IgD-negative memory B cell (primary cell): Measurements from ENCODE around the gene P3H2. TPM values are rescaled to one million over a fixed set of nuclear protein-coding genes. Genes with fewer than 3 reads are reported as not detected.

Experiments
- H3K27ac Mint-ChIP-seq, 3 donors: one replicate each; pipeline ENCODE4 v1.8.0; 2020 to 2022; ENCODE audit warnings: mild to moderate bottlenecking in 3 of 3, mixed read lengths in 3 of 3, moderate library complexity in 1 of 3
- H3K27me3 Mint-ChIP-seq: one replicate; pipeline ENCODE4 v1.8.0; 2021; ENCODE audit warnings: mixed read lengths
- H3K36me3 Mint-ChIP-seq: one replicate; pipeline ENCODE4 v1.8.0; 2020; ENCODE audit warnings: mild to moderate bottlenecking, mixed read lengths
- H3K4me1 Mint-ChIP-seq, 3 donors: one replicate each; pipeline ENCODE4 v1.8.0; 2020 to 2022; ENCODE audit warnings: mixed read lengths in 3 of 3, mild to moderate bottlenecking in 1 of 3
- H3K4me3 Mint-ChIP-seq, 4 donors: one replicate each; pipeline ENCODE4 v1.8.0; 2020 to 2022; ENCODE audit warnings: mild to moderate bottlenecking in 4 of 4, mixed read lengths in 4 of 4, moderate library complexity in 3 of 4
- H3K9me3 Mint-ChIP-seq, 3 donors: one replicate each; pipeline ENCODE4 v1.8.0; 2020 to 2021; ENCODE audit warnings: mixed read lengths in 3 of 3, mild to moderate bottlenecking in 1 of 3
- polyA plus RNA-seq: library from polyadenylated mRNA; unstranded; fragments of 300-500 nt; fragmentation: Illumina TruSeq; gene quantifications from one replicate; pipeline ENCODE4 v1.2.3, GENCODE V29; 2021

The P3H2 gene
- polyA plus RNA-seq, 1 donor from 2014 or later: not detected

DNA sequence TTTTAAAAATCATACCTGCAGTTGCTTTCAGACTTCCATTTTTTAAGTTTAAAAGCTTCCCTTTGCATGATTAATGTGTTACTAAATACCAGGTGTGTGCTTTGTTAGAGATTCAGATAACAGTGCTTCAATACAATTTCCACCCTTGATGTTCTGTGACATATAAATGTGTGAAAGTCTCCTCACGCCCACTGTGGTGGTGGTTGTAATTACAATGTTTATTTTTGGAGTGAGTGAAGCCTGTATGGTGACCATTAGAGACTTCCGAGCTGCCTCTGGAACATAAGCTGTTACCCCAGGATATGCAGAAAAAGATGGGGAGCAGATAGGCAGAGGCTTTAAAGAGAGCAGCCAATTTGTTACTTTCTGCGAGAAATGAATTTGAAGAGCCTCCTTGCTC, 57.2 kb downstream of the P3H2 start:
- H3K36me3 Mint-ChIP-seq: no peaks in the 10 kb centered on the region

DNA sequence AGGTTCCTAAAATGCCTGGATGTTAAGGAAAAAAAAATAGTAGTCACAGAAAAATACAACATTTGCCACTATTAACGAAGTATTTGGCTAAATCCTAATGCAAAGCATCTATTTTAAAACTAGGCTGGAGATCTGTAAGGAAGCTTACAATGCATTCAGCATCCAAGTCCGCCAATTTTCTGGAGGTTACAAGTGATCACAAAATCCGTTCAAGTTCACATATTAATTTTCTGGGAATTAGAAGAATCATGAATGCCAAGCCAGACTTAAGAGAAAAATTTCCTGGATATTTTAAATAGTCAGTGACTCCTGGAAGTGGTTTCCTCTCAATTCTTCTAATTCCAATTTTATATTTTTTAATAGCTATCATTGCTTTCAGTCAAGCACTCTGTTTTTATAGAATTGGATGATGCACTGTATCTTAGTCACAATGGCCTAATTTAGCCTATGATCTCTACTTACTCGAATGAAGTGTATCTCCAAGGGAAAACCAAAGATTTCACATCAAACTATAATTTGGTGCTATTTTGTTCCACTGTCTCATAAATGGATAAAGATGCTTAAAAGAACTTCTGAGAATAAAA, 60.4 kb downstream of the P3H2 start:
- Mint-ChIP-seq H3K27me3 (peaks cover 4% of the 10 kb centered on the region), H3K4me1 (no peaks in the 10 kb centered on the region), H3K4me3 (no peak overlapping the region), H3K9me3 (peaks cover 0 to 3% (median 0%) of the 10 kb centered on the region in 3 donors), H3K36me3 (no peaks in the 10 kb centered on the region), H3K27ac (no peak overlapping the region)

More for the DNA sequence above, 57.2 kb downstream of the P3H2 start:
- H3K4me1 Mint-ChIP-seq: no peaks in the 10 kb centered on the region
- peaks cover 0 to 5% (median 2%) of the 10 kb centered on the region in 3 donors for H3K9me3 Mint-ChIP-seq
- no peak overlapping the region for H3K27ac Mint-ChIP-seq
- peaks cover 4% of the 10 kb centered on the region for H3K27me3 Mint-ChIP-seq
- H3K4me3 Mint-ChIP-seq: no peak overlapping the region

- Mint-ChIP-seq H3K36me3 (no peaks in the 10 kb centered on the region), H3K9me3 (peaks cover 0 to 5% (median 0%) of the 10 kb centered on the region in 3 donors)
Measured at GRCh38 chr3:190059242-190059590, 61.5 kb downstream of the P3H2 start.

DNA sequence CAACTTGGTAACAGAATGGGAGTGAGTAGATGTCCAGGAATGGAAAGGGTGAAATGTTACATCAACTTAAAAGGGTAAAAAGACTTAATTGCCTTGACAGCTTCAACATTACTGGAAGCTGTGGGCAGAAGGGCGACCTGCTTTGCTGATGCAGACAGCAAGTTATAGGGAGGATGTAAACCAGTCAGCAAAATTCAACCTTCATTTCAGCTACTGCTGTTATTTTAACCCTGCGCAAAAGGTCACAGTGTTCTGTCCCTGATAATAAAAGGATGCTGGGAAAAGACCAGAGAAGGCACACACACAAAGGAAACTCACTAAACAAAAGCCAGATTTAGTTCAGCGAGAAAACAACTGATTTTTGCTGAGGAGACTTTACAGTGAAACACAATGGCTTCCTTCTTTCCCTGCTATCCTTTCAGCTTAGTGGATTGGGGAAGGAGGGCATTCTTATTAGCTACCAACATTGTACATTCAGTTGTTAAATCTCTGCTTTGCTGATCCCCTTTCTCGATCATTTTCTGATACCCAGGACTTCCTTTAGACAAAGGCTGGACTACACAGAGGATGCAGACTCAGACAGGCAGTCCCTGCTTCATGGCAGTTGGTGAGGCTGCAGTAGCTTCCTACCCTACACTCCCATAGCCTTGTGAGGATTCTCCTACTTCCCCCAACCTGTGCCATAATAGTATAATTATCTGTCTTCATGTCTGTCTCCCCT, 62.0 kb downstream of the P3H2 start:
- H3K27ac Mint-ChIP-seq: no peak overlapping the region
- H3K4me1 Mint-ChIP-seq: no peaks in the 10 kb centered on the region
- H3K27me3 Mint-ChIP-seq: peaks cover 4% of the 10 kb centered on the region
- H3K36me3 Mint-ChIP-seq: no peaks in the 10 kb centered on the region
- peaks cover 0 to 5% (median 0%) of the 10 kb centered on the region in 3 donors for H3K9me3 Mint-ChIP-seq
- H3K4me3 Mint-ChIP-seq: no peak overlapping the region

More at GRCh38 chr3:190059242-190059590, 61.5 kb downstream of the P3H2 start:
- H3K27me3 Mint-ChIP-seq: peaks cover 4% of the 10 kb centered on the region
- H3K4me3 Mint-ChIP-seq: no peak overlapping the region
- no peak overlapping the region for H3K27ac Mint-ChIP-seq
- H3K4me1 Mint-ChIP-seq: no peaks in the 10 kb centered on the region

DNA sequence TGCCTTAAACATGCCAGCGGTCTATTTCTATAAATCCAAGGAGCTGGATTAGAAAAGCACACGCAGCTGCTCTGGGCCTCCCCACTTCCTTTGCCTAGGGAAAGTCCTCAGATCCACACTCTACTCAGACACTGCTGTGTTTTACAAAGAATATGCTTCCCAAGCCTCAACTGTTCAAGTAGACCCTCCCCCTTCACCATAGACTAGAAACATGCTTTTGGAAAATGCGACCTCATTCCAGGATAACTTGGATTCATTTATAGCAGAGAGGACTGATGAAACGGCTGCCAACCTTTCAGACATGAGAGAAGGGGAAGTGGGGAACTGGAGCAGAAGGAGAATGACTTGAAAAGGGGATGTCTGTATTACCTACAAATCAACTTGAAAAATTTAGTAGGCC, 64.0 kb downstream of the P3H2 start:
- Mint-ChIP-seq H3K4me3 (no peak overlapping the region), H3K27ac (no peak overlapping the region), H3K36me3 (no peaks in the 10 kb centered on the region), H3K27me3 (peaks cover 4% of the 10 kb centered on the region), H3K4me1 (no peaks in the 10 kb centered on the region), H3K9me3 (peaks cover 0 to 3% (median 0%) of the 10 kb centered on the region in 3 donors)

GRCh38 chr3:190055773-190056172, 64.9 kb downstream of the P3H2 start:
- Mint-ChIP-seq H3K4me1 (no peaks in the 10 kb centered on the region), H3K27me3 (peaks cover 4% of the 10 kb centered on the region), H3K36me3 (no peaks in the 10 kb centered on the region), H3K4me3 (no peak overlapping the region), H3K9me3 (peaks cover 0 to 3% (median 0%) of the 10 kb centered on the region in 3 donors), H3K27ac (no peak overlapping the region)

GRCh38 chr3:190053919-190054672, 66.6 kb downstream of the P3H2 start:
- H3K36me3 Mint-ChIP-seq: no peaks in the 10 kb centered on the region
- peaks cover 0 to 3% (median 2%) of the 10 kb centered on the region in 3 donors for H3K9me3 Mint-ChIP-seq
- H3K27ac Mint-ChIP-seq: no peak overlapping the region
- H3K4me1 Mint-ChIP-seq: no peaks in the 10 kb centered on the region
- H3K27me3 Mint-ChIP-seq: no peaks in the 10 kb centered on the region
- H3K4me3 Mint-ChIP-seq: no peak overlapping the region

- peaks cover 0 to 2% (median 2%) of the 10 kb centered on the region in 3 donors for H3K9me3 Mint-ChIP-seq
- H3K27ac Mint-ChIP-seq: no peak overlapping the region
- no peak overlapping the region for H3K4me3 Mint-ChIP-seq
- no peaks in the 10 kb centered on the region for H3K4me1 Mint-ChIP-seq
- no peaks in the 10 kb centered on the region for H3K36me3 Mint-ChIP-seq
- H3K27me3 Mint-ChIP-seq: no peaks in the 10 kb centered on the region
Measured at GRCh38 chr3:190051641-190052040, 69.1 kb downstream of the P3H2 start.

- H3K4me3 Mint-ChIP-seq: no peak overlapping the region
- H3K27ac Mint-ChIP-seq: no peak overlapping the region
- H3K36me3 Mint-ChIP-seq: no peaks in the 10 kb centered on the region
- H3K27me3 Mint-ChIP-seq: peaks cover 2% of the 10 kb centered on the region
- no peaks in the 10 kb centered on the region for H3K4me1 Mint-ChIP-seq
- peaks cover 0 to 2% (median 0%) of the 10 kb centered on the region in 3 donors for H3K9me3 Mint-ChIP-seq
Measured at GRCh38 chr3:190048932-190049441, 71.7 kb downstream of the P3H2 start.

GRCh38 chr3:190044974-190045373, 75.7 kb downstream of the P3H2 start:
- peaks cover 0 to 1% (median 0%) of the 10 kb centered on the region in 3 donors for H3K9me3 Mint-ChIP-seq
- peaks cover 2% of the 10 kb centered on the region for H3K27me3 Mint-ChIP-seq
- H3K4me1 Mint-ChIP-seq: no peaks in the 10 kb centered on the region
- H3K4me3 Mint-ChIP-seq: no peak overlapping the region
- H3K27ac Mint-ChIP-seq: no peak overlapping the region
- no peaks in the 10 kb centered on the region for H3K36me3 Mint-ChIP-seq

GRCh38 chr3:190044142-190044541, 76.6 kb downstream of the P3H2 start:
- H3K9me3 Mint-ChIP-seq: no peaks in the 10 kb centered on the region
- peaks cover 2% of the 10 kb centered on the region for H3K27me3 Mint-ChIP-seq
- no peaks in the 10 kb centered on the region for H3K36me3 Mint-ChIP-seq
- no peaks in the 10 kb centered on the region for H3K4me1 Mint-ChIP-seq
- no peak overlapping the region for H3K4me3 Mint-ChIP-seq
- H3K27ac Mint-ChIP-seq: no peak overlapping the region

DNA sequence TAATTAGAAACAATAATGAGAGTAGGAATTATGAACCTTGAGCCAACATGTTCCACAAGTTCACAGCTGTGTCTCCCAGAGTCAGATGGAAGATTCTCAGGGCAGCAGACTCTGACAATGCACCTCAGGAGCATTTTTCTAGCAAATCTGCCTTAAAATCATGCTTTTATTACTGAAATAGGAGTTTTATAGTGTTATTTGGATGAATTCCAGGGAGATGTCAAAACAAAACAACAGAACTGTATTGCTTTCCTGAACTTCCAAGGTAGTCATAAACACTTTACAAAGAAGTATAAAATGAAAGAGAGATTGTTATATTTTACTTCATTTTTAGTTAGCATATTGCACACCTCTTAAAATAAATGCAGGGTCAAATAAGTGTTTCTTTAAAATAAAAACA, 77.0 kb downstream of the P3H2 start:
- Mint-ChIP-seq H3K4me3 (no peak overlapping the region), H3K9me3 (no peaks in the 10 kb centered on the region), H3K4me1 (no peaks in the 10 kb centered on the region), H3K36me3 (no peaks in the 10 kb centered on the region), H3K27ac (no peak overlapping the region), H3K27me3 (peaks cover 2% of the 10 kb centered on the region)

- H3K27me3 Mint-ChIP-seq: peaks cover 2% of the 10 kb centered on the region
- H3K4me3 Mint-ChIP-seq: no peak overlapping the region
- H3K36me3 Mint-ChIP-seq: no peaks in the 10 kb centered on the region
- H3K9me3 Mint-ChIP-seq: no peaks in the 10 kb centered on the region
- no peak overlapping the region for H3K27ac Mint-ChIP-seq
- H3K4me1 Mint-ChIP-seq: no peaks in the 10 kb centered on the region
Measured at GRCh38 chr3:190042558-190042957, 78.1 kb downstream of the P3H2 start.

DNA sequence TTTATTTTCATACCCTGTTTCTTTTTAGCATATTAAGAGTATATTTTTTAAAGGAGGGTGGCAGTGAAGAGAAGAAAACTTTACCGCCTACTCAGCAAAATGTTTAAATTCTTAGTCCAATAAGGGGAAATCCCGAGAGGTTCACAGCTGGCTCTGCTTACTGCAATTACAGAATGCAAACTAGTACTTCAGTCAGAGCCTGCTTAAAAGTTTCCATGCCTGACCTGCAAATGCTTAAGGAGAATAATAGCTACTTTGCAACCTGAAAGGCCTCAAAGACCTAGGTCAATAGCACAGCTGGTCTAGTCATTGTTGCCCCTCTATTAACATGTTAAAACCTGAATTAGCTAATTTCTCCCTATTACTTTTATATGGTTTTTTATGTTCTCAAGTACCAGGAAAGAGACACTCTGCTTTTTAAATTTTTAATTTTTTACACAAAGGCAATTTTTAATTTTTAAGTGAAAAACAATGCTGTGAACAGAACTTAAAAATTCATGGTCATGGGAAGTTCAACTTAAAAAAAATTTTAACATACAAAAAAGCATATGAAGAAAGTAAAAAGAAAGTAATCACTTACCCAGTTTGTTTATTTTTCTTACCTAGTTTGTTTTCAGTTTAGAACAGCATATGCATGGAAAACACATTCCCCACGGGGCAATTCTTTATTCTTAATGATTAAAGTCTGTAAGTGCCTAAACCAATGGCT, 79.2 kb downstream of the P3H2 start:
- Mint-ChIP-seq H3K4me1 (no peaks in the 10 kb centered on the region), H3K4me3 (no peak overlapping the region), H3K27ac (no peak overlapping the region), H3K27me3 (peaks cover 2% of the 10 kb centered on the region), H3K9me3 (no peaks in the 10 kb centered on the region), H3K36me3 (no peaks in the 10 kb centered on the region)

GRCh38 chr3:190040145-190040544, 80.6 kb downstream of the P3H2 start:
- no peak overlapping the region for H3K4me3 Mint-ChIP-seq
- H3K36me3 Mint-ChIP-seq: peaks cover 3% of the 10 kb centered on the region
- H3K27ac Mint-ChIP-seq: no peak overlapping the region
- H3K9me3 Mint-ChIP-seq: peaks cover 0 to 2% (median 0%) of the 10 kb centered on the region in 3 donors
- no peaks in the 10 kb centered on the region for H3K4me1 Mint-ChIP-seq
- H3K27me3 Mint-ChIP-seq: peaks cover 2% of the 10 kb centered on the region
